Cardiac fibroblast (primary cell): ENCODE data around the gene VMAC.
"Not testable (repeated sequence)": the region's sequence is repeated elsewhere in the genome, so short reads cannot be mapped to it uniquely, and the experiment has no call there.

Experiments
- DNase-seq, 2 donors: peaks; one replicate each; pipeline versions ENCODE4 v3.0.0 to v3.0.0-alpha.2; 2010; ENCODE audit warnings: low read depth in 2 of 2
- H3K4me3 ChIP-seq, 2 donors: replicated peaks in 1 of 2; 1 replicate in 1 of 2; 2 replicates in 1 of 2; pipeline ENCODE4 v1.5.1; 2011; ENCODE audit warnings: low read depth in 2 of 2, low read length in 2 of 2, mild to moderate bottlenecking in 2 of 2, moderate library complexity in 1 of 2
- CTCF ChIP-seq: IDR thresholded peaks from one replicate; pipeline ENCODE4 v1.5.1; 2011; ENCODE audit warnings: low read depth, mild to moderate bottlenecking, low read length, inconsistent platforms

VMAC gene

GRCh38 chr19:5865772-5866171 lies 38.9 kb upstream of the VMAC start:
- DNase-seq, result no peak
- TF ChIP-seq CTCF, result no peak
- no peak overlapping the region for H3K4me3 ChIP-seq

GRCh38 chr19:5867201-5868136 lies 37.2 kb upstream of the VMAC start:
- no peak for TF ChIP-seq CTCF

GRCh38 chr19:5870986-5871394 lies 33.7 kb upstream of the VMAC start:
- TF ChIP-seq CTCF, result no peak
- H3K4me3 ChIP-seq, result no peak overlapping the region

More at GRCh38 chr19:5867201-5868136, 37.2 kb upstream of the VMAC start:
- H3K4me3 ChIP-seq, result no peak overlapping the region
- no peak for DNase-seq

DNA sequence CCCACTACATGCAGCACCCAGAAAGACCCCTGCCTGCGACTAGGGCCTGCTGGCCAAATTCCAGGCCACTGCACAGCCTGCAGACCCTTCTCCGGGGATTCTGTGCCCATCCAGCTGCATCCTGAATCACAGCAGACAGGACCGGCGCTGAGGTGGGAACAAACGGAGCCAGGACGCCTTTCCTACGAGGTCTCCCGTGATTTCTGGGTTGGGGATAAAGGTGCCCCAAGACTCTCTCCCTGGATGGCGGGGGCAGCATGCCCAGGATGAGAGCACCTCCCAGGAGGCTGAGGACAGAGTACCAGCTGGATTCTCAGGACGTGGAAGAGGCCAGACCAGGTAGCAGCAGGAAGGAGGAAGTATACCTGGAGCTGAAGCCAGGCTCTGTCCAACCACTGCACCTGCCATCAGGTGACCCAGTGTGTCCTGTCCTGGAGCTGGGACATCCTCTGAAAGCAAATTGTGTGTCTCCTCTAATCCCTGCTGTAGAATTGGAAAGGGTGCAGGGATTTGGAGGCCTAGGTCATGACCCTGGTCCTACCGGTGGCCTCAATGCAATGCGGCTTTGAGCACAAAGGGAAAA lies 31.0 kb upstream of the VMAC start:
- no peak for TF ChIP-seq CTCF
- H3K4me3 ChIP-seq, result no peak overlapping the region
- DNase-seq, result no peak

More at GRCh38 chr19:5870986-5871394, 33.7 kb upstream of the VMAC start:
- DNase-seq, result peak in 1 of 2 donors; percentile 32

DNA sequence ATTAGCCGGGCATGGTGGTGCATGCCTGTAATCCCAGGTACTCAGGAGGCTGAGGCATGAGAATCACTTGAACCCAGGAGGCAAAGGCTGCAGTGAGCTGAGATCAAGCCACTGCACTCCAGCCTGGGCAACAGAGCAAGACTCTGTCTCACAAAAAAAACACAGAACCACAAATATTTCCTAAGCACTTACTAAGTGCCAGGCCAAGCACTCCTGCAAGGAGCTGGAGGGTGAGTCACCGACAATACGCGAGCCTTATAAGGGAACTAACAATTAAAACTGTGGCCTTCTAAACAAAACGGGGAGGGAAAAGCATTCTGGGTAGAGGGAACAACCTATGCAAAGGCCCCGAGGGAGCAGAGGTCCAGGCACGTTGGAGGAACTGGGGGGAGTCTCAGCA lies 30.2 kb upstream of the VMAC start:
- not testable (repeated sequence) for H3K4me3 ChIP-seq
- peak; percentile 44 to 72 for DNase-seq

DNA sequence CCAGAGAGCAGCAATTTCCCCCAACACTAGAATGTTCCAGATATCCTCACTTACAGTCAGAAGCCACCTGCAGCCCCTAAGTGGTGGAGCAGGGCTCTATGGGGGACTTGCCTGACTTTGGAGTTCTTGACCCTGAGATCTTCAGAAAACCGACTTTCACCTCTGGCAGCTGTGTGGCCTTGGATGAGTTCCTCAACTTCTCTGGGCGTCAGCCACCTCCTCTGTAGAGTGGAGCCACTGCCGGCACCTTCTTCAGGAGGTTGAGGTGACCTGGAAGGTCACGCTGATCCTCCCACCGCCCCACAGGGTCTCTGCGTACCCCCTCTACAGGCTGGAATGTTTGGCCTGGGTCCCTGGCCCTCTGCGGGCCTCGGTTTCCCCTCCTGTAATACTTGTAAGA lies 27.2 kb upstream of the VMAC start:
- H3K4me3 ChIP-seq, result no peak overlapping the region
- TF ChIP-seq CTCF, result no peak
- no peak for DNase-seq

DNA sequence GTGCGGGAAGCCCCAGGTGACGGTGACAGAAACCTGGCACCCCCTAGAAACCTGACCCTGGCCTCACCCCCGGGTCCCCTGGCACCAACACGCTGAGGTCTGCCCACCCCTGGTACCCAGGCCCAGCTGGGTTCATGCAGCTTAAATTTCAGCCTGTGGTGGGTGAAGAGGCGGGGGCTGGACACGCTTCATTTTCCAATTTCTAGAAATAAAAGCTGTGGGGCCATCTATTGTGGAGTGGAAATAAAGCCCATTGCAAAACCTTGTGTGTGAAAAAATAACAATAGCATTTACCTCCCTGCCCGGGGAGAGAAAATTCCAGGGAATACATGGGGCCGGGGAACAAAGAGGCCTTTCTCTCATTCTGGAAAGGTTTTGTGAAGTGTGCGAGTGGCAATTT lies 26.8 kb upstream of the VMAC start:
- no peak for TF ChIP-seq CTCF
- no peak for DNase-seq
- no peak overlapping the region for H3K4me3 ChIP-seq
